Measurements from ENCODE around the gene APC. TPM values are rescaled to one million over a fixed set of nuclear protein-coding genes. Genes with fewer than 3 reads are reported as not detected.

Gene APC
- total RNA-seq, 2 donors from 2014 or later, result 36.0 to 36.8 TPM

GRCh38 chr5:112776301-112776856 lies 38.7 kb downstream of the APC start:
- Histone ChIP-seq H3K36me3 (peaks cover 5% of the 10 kb centered on the region), H3K4me3 (no peak overlapping the region), H3K9ac (ENCODE audit: low read depth in 2 of 2, low read length in 2 of 2) (no peak overlapping the region), H3K4me1 (no peaks in the 10 kb centered on the region), H3K27me3 (no peaks in the 10 kb centered on the region), H3K9me3 (no peaks in the 10 kb centered on the region), H3K27ac (no peak overlapping the region)
- intact Hi-C loops (cut with DNase I), result no loop called here
- no peak for TF ChIP-seq CTCF (IDR thresholded peaks at IDR 0.05)
- DNase-seq, result no peak

GRCh38 chr5:112779531-112779930 lies 41.8 kb downstream of the APC start:
- no peaks in the 10 kb centered on the region for H3K4me1 ChIP-seq
- no peak for TF ChIP-seq CTCF (IDR thresholded peaks at IDR 0.05)
- H3K36me3 ChIP-seq, result peaks cover 5% of the 10 kb centered on the region
- no peak overlapping the region for H3K9ac ChIP-seq (ENCODE audit: low read depth in 2 of 2, low read length in 2 of 2)
- no peak overlapping the region for H3K27ac ChIP-seq
- no peaks in the 10 kb centered on the region for H3K27me3 ChIP-seq
- no peak overlapping the region for H3K4me3 ChIP-seq
- no peak for DNase-seq
- H3K9me3 ChIP-seq, result no peaks in the 10 kb centered on the region
- intact Hi-C loops (cut with DNase I), result no loop called here

- Histone ChIP-seq H3K4me3 (no peak overlapping the region), H3K27me3 (no peaks in the 10 kb centered on the region), H3K4me1 (no peaks in the 10 kb centered on the region), H3K27ac (no peak overlapping the region), H3K9ac (ENCODE audit: low read depth in 2 of 2, low read length in 2 of 2) (no peak overlapping the region), H3K36me3 (peaks cover 5% of the 10 kb centered on the region), H3K9me3 (no peaks in the 10 kb centered on the region)
- TF ChIP-seq CTCF (IDR thresholded peaks at IDR 0.05), result no peak
- DNase-seq, result no peak
- intact Hi-C loops (cut with DNase I), result no loop called here
Observed at GRCh38 chr5:112784726-112785125, 47.0 kb downstream of the APC start.

GRCh38 chr5:112787261-112787660 lies 49.6 kb downstream of the APC start:
- no peaks in the 10 kb centered on the region for H3K4me1 ChIP-seq
- no peaks in the 10 kb centered on the region for H3K9me3 ChIP-seq
- intact Hi-C loops (cut with DNase I), result no loop called here
- H3K36me3 ChIP-seq, result no peaks in the 10 kb centered on the region
- no peak overlapping the region for H3K9ac ChIP-seq (ENCODE audit: low read depth in 2 of 2, low read length in 2 of 2)
- H3K27me3 ChIP-seq, result no peaks in the 10 kb centered on the region
- H3K27ac ChIP-seq, result no peak overlapping the region
- TF ChIP-seq CTCF (IDR thresholded peaks at IDR 0.05), result no peak
- no peak for DNase-seq
- no peak overlapping the region for H3K4me3 ChIP-seq

GRCh38 chr5:112787896-112788295 lies 50.2 kb downstream of the APC start:
- DNase-seq, result no peak
- Histone ChIP-seq H3K36me3 (no peaks in the 10 kb centered on the region), H3K27me3 (no peaks in the 10 kb centered on the region), H3K27ac (no peak overlapping the region), H3K4me3 (no peak overlapping the region), H3K4me1 (no peaks in the 10 kb centered on the region), H3K9me3 (no peaks in the 10 kb centered on the region), H3K9ac (ENCODE audit: low read depth in 2 of 2, low read length in 2 of 2) (no peak overlapping the region)
- intact Hi-C loops (cut with DNase I), result no loop called here
- no peak for TF ChIP-seq CTCF (IDR thresholded peaks at IDR 0.05)

Measured in colonic mucosa (tissue), 4 donors.